SK-N-MC (cell line): ENCODE measurements around the gene ARHGEF7.

Experiments
- EZH2 ChIP-seq: fragments of 200-600 bp; sonication (generic); IDR thresholded peaks from one replicate; pipeline ENCODE4 v1.6.1; 2017; ENCODE audit warnings: antibody characterized with exemption
- FOXP2 ChIP-seq: optimal IDR thresholded peaks from 2 replicates; pipeline ENCODE3; 2011; ENCODE audit warnings: mild to moderate bottlenecking, moderate library complexity; ENCODE audit not compliant: insufficient read depth; ENCODE audit errors: extremely low read length, control extremely low read depth
- POLR2AphosphoS5 ChIP-seq: IDR thresholded peaks from 2 replicates; pipeline ENCODE4 v1.6.1; 2012; ENCODE audit warnings: mild to moderate bottlenecking, low read depth, low read length, borderline replicate concordance

- TF ChIP-seq EZH2 (no peak), POLR2AphosphoS5 (no peak), FOXP2 (no peak)
Measured at GRCh38 chr13:111337206-111337605, 222.1 kb downstream of the ARHGEF7 start.
